Stimulated activated CD4-positive, alpha-beta T cell treated with anti-CD3 and anti-CD28 coated beads, Interleukin-15, amount 100 ng/mL, for 24 hours (primary cell): ENCODE results near the gene DIS3L2.

Source experiments
- DNase-seq: peaks from one replicate; pipeline ENCODE4 v3.0.0-alpha.2; 2020

The DIS3L2 gene

DNA sequence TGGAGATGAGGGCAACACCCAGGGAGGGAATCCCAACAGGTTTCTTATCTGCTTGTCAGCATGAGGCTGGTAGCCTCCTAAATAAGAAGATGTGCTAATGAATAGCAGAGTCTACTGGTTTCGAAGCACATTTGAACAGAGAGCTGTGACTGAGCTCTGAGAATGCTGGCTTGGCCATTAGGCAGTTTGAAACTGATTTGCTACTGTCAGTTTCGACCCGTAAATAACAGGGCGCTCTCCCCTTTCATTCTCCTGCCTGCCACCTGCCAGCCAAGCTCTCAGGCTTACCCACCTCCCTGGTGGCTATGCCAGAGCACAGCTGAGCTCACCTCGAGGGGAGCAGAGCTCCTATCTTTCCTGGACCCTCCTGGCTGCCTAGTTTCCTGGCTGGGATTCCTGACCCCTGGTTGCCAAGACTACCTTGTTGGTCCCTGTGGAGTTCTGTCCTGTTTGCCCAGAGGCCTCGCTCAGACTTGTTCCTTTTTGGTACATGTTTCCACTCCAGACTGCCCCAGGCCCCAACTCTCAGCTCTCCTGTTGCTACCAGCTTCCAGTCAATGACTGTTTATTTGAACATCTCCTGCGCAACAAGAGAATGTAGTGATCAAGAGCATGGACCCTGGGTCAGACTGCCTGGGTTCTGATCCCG, 314.7 kb downstream of the DIS3L2 start:
- no peak for DNase-seq

GRCh38 chr2:232276733-232277313, 315.3 kb downstream of the DIS3L2 start:
- DNase-seq: no peak

GRCh38 chr2:232278534-232278933, 317.0 kb downstream of the DIS3L2 start:
- no peak for DNase-seq

DNA sequence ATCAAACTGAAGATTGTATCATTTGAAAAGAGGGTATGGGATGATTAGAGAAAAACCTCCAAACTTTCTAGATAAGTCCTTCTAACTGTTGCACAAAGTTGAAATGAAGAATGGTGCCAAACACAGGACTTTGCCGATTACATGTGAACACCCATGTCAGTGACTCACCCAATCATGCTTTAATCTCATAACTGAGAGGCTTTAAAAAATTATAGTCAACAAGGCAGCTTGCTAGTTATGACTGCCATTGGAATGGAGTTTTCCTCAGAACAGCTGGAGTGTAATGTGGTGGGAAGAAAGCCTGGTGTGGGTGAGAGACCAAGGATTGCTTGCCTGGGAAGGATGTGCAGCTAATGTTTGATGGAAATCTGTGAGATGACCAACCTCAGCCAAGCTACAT, 318.8 kb downstream of the DIS3L2 start:
- DNase-seq: no peak

DNA sequence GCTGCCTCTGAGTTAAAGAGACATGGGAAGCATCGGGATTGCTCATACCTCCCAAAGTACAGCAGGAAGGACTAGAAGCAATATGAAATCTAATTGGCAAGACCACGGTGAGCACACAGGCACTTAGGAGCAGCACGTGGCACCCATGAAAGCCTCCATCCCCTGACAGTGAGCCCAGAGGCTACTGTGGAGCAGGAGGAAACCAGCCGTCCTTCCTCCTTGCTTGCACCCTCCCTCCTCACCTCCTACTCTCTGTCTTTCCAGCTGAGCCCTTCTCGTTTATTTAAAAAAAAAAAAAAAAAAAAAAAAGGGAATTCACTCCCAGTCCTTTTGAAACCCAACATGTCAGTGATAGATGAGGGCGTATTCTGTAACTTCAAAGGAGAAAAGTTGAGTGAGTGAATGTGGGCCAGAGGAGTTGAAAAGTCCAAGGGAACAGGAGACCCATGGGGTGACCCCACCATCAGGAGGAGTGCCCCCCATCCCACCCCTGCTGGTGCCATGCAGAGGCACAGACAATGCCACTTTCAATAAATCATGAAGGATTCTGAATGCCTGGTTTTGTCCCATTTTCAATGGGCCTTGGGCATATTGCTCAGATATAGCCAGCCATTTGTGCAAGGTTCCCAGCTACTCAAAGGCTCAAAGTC, 320.5 kb downstream of the DIS3L2 start:
- no peak for DNase-seq

GRCh38 chr2:232282508-232283055, 321.1 kb downstream of the DIS3L2 start:
- DNase-seq: no peak

GRCh38 chr2:232286001-232286868, 324.7 kb downstream of the DIS3L2 start:
- no peak for DNase-seq

GRCh38 chr2:232287316-232287715, 325.8 kb downstream of the DIS3L2 start:
- DNase-seq: no peak

GRCh38 chr2:232288489-232289030, 327.0 kb downstream of the DIS3L2 start:
- DNase-seq: no peak

DNA sequence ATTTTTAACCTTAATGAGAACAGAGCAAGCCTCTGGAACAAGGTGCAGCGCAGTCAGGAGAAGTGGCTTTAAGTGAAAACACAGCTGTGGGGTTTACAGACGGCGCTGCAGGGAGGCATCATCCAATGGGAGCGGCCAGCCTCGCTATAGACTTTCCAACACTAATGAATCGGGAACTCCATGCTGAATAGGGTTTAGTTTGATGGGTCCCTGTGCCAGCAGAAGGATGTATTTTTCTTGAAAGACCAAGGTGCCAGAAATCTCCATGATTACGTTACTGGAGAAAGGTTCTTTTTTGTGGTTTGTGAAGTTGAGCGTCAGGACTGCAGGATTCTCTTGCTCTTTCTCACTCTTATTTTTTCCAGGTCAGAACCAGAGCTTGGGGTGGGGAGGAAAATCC, 329.2 kb downstream of the DIS3L2 start:
- no peak for DNase-seq

GRCh38 chr2:232291343-232291742, 329.8 kb downstream of the DIS3L2 start:
- no peak for DNase-seq

GRCh38 chr2:232292395-232293154, 331.1 kb downstream of the DIS3L2 start:
- peak; percentile 73 for DNase-seq

DNA sequence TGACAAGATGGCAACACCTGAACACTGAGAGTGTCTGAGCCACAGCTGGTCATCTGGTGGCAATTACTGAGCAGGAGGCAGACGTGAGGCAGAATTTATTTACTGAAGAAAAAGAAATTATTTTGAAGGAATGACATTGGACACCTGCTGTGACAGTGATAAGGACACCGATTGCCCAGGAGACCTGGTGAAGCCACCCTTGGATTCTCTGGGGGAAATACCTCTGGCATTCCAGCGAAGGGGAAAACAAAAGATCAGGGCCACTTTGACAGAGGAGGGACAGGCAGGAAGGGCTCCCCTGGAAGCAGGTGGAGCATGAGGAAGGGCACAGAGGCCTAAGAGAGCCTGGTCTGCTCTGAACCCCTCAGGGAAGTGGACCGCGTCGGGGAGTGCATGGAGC, 331.7 kb downstream of the DIS3L2 start:
- DNase-seq: no peak

DNA sequence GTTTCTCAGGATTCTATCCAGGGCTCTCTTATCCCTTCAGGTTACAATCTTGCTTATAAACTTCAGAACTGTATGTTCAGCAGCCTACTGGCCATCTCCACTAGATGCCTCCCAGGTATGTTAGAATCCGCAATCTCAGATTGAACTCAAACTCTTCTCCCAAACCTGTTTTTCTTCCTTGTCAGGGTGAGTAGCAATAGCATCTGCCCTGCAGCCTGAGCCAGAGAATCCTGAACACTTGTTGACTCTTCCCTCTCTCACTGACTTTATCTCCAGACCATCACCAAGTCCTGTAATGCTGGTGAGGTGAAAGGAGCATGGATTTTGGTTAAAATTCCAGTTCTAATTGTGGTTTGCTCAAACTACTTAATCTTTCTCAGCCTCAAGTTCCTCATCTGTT, 334.5 kb downstream of the DIS3L2 start:
- no peak for DNase-seq

- no peak for DNase-seq
Observed at GRCh38 chr2:232296776-232297525, 335.4 kb downstream of the DIS3L2 start.

GRCh38 chr2:232299084-232299483, 337.6 kb downstream of the DIS3L2 start:
- DNase-seq: no peak

DNA sequence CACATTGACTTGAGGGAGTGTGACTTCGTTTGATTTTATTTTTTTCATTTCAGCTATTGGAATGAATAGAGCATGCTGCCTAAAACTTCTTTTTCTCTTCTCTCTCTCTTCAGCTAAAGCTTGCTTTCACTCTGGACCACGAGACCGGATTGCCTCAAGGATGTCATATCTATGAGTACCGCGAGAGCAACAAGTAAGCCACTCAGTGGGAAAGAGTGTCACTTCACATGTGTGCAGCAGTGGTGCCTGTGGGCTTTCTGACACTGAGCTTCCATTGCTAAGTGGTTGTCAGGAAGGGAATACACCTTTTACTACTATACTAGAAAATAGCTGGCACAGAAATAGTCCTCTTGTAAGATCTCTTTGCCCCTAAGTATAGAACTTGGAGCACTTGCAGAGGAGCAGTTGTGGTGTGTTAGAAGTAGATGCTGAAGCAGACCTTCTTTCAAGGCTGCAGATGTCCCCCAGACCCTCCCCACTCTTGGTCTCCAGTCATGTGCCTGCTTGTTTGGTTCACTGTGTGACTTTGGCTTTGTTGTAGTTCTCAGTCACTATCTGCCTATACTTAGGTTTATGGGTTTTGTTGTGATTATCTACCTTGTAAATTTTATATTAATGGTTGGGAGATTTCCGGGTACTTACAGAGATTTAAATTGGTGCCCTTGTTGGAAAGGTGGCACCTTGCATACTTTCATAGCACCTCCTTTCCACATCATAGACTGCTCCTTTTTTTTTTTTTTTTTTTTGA, 338.6 kb downstream of the DIS3L2 start:
- no peak for DNase-seq

DNA sequence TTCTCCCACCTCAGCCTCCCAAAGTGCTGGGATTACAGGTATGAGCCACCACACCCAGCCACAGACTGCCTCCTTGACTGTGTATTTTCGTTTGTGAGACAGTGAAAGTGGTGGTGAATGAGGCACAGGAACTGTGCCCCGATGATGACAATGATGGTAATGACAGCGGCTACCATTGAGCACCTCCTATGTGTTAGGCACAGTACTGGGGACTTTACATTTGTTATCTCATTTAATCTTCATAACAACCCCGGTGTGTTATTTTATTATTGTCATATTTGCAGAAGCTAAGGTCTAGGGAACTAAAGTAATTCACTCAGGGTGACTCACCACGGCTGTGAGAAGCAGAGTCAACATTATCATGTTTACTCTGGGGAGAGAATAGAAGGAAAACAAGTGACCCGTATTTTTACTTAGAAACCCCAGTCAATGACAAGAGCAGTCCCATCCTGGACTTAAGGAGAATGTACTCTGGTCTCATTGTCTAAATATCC, 339.4 kb downstream of the DIS3L2 start:
- DNase-seq: no peak

DNA sequence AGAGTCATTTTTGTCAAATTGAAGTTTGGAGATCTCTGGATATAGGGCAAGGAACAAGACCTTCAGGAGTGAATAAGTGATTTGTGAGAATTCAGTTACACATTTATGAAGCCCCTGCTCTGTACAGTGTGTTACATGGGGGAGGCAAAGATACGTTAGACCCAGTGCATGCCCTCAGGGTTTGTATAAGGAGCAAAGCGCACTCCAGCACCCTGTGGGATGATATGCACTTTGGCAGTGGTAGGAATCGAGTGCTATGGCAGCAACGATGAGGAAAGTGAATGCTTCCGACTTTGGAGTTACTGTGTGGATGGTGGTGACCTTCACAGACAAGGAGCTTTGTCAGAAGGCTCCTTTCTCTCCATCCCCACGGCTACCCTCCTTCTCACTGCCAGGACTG, 342.7 kb downstream of the DIS3L2 start:
- DNase-seq: no peak

DNA sequence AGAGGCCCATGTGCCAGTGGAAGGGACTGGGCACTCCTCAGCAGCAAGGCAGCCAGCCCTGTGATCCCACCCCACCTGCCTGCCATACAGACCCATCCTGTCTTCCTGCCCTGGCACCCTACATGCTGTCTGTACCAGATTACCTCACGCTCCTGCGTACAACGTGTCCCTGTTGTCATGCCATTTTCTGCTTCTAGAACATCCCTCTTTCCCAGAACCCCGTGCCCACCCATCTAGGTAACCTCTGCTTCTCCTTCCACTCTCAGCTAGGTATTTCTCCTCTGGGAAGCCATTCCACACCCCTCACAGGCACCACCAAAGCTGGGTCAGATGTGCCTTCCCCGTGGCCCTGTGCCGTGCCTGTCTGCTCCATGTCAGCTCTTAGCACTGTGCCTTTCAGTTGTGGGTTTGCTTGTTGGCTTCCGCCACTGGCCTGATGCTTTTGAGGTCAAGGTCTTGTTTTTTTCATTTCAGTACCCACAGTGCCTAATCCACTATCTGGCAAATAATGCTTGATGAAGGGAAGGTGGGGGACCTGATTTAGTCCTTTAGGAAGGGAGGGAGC, 345.3 kb downstream of the DIS3L2 start:
- DNase-seq: no peak
